Stimulated activated CD4-positive, alpha-beta T cell treated with anti-CD3 and anti-CD28 coated beads, Interleukin-4, amount 100 ng/mL, for 1 hour (primary cell): ENCODE data around the gene TMEM231.
"Not testable (repeated sequence)": the region's sequence is repeated elsewhere in the genome, so short reads cannot be mapped to it uniquely, and the experiment has no call there.

ENCODE experiments used
- DNase-seq: peaks from one replicate; pipeline ENCODE4 v3.0.0-alpha.2; 2020

The TMEM231 gene

GRCh38 chr16:75529056-75529905, 26.8 kb downstream of the TMEM231 start:
- DNase-seq, result no peak

- DNase-seq, result no peak
These were observed 28.2 kb downstream of the TMEM231 start for GRCh38 chr16:75527825-75528299.

GRCh38 chr16:75526032-75526790, 29.8 kb downstream of the TMEM231 start:
- no peak for DNase-seq

DNA sequence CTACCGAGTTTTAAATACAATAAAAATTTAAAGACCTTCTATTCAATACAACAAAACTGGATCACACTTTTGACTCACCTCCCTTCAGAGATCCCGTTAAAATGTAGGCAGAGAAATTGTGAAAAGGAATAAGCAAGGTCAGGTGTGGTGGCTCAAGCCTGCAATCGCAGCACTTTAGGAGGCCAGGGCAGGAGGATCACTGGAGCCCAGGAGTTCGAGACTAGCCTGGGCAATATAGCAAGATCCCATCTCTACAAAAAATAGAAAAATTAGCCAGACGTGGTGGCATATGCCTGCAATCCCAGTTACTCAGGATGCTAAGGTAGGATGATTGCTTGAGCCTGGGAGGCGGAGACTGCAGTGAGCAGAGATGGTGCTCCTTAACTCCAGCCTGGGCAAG, 36.9 kb downstream of the TMEM231 start:
- no peak for DNase-seq

DNA sequence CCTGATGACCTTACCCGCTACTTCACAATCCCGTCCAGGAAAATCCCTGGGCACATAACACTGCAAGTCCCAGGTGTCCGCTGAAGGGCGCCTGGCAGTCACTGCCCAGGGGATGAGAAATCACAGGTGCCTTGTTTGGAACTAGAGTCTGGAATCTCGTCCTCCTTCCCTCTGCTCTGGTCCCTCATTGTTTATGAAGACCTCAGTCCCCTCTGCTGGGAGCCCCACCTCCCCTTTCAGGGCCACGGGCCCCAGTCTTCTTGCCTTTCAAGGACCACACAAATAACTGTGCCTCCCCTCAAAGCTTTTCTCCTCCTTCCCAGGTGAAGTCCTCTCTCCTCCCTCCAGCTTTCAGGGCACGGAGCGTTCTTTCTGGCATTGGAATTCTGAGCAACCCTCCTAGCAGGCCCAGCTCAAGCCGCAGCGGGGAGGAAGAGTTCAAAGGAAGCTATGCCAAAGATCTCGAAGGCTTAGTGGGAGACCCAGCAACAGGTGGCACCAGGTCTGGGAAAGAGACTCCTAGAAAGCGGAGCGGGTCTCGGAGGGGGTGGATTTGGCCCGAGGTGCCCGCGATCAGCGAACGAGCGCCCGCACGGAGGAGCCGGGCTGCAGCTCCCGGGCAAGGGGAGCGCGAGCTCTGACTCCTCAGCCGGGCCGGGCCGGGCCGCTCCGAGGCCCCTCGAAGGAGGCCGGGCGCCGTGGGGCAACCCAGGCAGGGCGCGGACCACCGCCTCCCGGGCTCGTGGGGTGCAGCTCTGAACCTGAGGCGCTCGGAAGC, 39.7 kb downstream of the TMEM231 start:
- peak; percentile 34 for DNase-seq

GRCh38 chr16:75514296-75514695, 41.8 kb downstream of the TMEM231 start:
- no peak for DNase-seq

GRCh38 chr16:75506574-75506973, 49.5 kb downstream of the TMEM231 start:
- no peak for DNase-seq

GRCh38 chr16:75506107-75506506, 49.9 kb downstream of the TMEM231 start:
- DNase-seq, result no peak

DNA sequence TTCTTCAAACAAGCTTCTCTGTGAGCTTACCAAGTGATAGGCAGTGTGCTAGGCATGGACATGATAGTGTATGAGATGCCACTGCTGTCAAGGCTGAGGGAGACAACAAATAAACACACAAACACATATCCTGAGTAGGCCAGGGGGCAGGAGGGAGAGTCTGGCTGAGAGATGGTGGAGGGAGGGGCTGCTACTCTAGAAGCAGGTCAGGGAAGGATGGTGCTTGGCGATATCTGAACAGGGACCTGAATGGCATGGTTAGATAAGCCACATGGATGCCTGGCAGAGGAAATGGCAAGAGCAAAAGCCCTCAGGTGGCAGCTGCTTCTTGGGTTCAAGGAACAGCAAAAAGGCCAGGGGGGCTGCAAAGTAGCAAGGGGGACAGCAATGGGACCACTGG, 52.3 kb downstream of the TMEM231 start:
- DNase-seq, result no peak

GRCh38 chr16:75502916-75503605, 53.0 kb downstream of the TMEM231 start:
- no peak for DNase-seq

GRCh38 chr16:75501820-75502219, 54.2 kb downstream of the TMEM231 start:
- DNase-seq, result not testable (repeated sequence)

DNA sequence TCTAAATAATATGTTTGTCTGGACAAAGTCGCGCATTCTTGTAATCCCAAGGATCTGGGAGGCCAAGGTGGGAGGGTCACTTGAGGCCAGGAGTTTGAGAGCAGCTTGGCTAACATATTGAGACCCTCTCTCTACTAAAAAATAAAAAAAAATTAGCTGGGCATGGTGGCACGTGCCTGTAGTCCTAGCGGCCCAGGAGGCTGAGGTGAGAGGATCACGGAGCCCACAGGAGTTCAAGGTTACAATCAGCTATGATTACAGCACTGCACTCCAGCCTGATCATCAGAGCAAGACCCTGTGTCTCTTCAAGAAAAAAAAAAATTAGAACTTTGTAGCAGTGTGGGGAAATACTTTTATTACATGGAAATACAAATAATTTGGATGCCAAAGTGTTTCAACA, 54.7 kb downstream of the TMEM231 start:
- DNase-seq, result no peak

- not testable (repeated sequence) for DNase-seq
These were observed 57.3 kb downstream of the TMEM231 start for GRCh38 chr16:75498605-75499322.

- DNase-seq, result no peak
These were observed 58.5 kb downstream of the TMEM231 start for GRCh38 chr16:75497558-75497957.

DNA sequence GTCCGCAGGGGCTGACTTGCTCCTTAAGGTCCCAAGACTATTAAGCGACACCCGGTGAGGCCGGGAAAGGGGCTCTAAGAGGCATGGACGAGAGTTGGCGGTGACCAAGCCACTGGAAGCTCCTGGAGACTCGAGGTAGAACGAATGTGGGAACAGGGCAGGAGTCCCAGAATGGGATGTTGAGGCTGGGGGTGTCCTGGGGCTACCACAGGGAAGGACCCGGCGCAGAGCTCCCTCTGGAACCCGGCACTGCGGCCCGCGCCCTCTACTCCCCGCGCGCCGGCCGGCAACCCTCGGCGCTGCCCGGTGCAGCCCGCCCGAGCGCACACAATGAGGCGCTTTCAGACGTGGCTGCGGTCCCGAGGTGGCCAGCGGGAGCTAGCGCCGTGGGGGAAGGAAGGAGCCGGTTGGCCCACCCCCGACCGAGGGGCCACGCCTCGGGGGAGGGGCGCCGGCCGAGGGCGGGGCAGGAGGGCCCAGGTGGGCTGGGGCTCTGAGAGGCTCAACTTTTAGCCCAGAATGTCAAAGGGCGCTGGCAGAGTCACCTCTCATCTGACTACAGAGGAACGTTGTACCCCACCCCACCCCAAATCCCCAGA, 60.9 kb downstream of the TMEM231 start, which contains the start of gene CHST6:
Gene CHST6 (minus strand): TSS at position 366 of the 599 bp plus-strand sequence. CDS start 15,613 bp downstream, outside the sequence.
- peak; percentile 21 for DNase-seq

DNA sequence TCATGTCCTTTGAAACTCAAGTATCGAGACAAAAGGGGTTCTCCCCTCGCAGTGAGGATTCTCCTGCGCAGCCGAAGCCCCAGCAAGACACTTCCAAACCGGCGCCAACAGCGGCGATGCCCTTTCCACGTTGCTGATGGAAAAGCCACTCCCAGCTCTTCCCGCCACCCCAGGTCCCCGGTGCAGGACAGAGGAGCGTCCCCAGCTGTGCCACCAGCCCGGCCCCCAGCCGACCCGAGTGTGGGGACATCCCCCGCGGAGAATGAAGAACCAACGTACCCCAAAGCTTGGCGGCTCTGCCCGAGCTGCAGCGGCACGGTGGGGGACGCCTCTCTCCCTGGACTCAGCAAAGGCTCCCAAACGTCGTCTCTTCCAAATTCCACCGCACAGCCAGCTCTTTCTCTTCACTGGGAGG, 61.4 kb downstream of the TMEM231 start:
- no peak for DNase-seq

GRCh38 chr16:75494184-75494583, 61.9 kb downstream of the TMEM231 start:
- DNase-seq, result no peak

- no peak for DNase-seq
These were observed 64.2 kb downstream of the TMEM231 start for GRCh38 chr16:75491876-75492275.

DNA sequence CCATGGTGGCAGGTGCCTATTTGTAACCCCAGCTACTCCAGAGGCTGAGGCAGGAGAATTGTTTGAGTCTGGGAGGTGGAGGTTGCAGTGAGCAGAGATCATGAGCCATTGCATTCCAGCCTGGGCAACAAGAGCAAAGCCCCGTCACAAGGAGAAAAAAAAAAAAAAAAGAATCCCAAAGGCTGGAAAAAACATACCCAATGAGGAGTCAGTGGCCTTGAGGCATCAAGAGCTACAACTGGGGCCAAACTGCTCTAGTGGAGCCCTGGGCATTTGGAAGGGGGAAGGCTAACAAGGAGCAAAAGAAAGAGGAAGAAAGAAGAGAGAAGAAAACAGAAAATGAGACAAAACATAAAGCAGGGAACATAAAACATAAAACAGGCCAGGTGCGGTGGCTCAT, 67.7 kb downstream of the TMEM231 start:
- DNase-seq, result no peak
